ENCODE data around the gene LCN12.

LCN12 gene

GRCh38 chr9:136944519-136945332, 7.3 kb upstream of the LCN12 start, which contains the start of the genes C8G and FBXW5:
TSS of gene C8G (plus strand) at chr9:136945243. CDS start at chr9:136945321, 78 bp downstream.
TSS of gene FBXW5 (minus strand) at chr9:136944738. CDS start at chr9:136944083, 655 bp downstream.
- in situ Hi-C loops (cut with MboI; ENCODE audit: low sequenced_read_pairs): no loop called here

DNA sequence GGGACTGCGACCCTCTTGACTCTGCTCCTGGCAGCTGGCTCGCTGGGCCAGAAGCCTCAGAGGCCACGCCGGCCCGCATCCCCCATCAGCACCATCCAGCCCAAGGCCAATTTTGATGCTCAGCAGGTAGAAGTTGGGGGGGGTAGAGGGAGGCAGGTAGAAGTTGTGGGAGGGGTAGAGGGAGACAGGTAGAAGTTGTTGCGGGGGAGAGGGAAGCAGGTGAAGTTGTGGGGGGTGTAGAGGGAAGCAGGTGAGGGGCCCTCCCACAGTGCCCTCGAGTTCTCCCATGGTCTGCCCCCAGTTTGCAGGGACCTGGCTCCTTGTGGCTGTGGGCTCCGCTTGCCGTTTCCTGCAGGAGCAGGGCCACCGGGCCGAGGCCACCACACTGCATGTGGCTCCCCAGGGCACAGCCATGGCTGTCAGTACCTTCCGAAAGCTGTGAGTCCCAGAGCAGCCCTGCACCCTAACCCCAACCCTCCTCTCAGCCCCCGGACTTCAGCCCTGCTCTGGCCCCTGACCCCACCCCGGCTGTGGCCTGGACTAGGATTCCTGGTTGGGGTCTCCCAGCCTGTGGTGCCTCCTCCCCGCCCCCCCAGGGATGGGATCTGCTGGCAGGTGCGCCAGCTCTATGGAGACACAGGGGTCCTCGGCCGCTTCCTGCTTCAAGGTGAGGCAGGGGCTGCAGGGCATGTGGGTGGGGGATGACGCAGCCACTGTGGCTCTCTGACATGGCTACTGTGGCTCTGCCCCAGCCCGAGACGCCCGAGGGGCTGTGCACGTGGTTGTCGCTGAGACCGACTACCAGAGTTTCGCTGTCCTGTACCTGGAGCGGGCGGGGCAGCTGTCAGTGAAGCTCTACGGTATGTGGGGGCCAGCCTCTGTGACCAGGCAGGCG, 6.5 kb upstream of the LCN12 start:
- in situ Hi-C loops (cut with MboI; ENCODE audit: low sequenced_read_pairs): no loop called here

- in situ Hi-C loops (cut with MboI; ENCODE audit: low sequenced_read_pairs): no loop called here
Measured at GRCh38 chr9:136946228-136947027, 5.6 kb upstream of the LCN12 start.

GRCh38 chr9:136947028-136947891, 4.8 kb upstream of the LCN12 start:
- in situ Hi-C loops (cut with MboI; ENCODE audit: low sequenced_read_pairs): no loop called here

GRCh38 chr9:136947955-136948510, 4.0 kb upstream of the LCN12 start:
- in situ Hi-C loops (cut with MboI; ENCODE audit: low sequenced_read_pairs): no loop called here

DNA sequence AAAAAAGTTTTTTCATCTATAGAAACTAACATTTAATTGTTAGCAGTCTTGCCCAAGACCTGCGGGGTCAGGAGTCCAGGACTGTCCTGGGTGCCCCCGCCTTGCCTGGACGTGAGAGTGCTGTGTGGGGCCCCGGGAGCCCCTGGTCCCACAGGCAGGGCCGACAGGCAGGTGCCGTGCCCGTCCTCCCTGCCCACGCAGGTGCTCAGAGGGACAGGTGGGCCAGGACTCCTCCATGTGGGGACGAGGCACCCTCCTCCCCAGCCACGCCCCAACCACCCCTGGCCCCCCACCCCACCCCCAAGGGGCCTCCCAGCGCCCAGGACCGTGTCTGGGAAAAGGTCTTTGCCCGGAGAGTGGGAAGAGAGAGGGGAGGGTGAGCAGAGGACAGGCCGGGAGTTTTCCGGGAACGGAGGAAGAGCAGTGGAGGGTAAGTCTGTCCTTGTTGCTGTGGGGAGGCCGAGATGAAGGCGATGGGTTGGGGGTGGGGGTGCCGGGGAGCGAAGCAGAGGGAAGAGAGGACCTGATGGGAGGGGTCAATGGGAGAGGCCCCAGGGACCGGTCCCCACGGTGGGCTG, 2.7 kb upstream of the LCN12 start:
- in situ Hi-C loops (cut with MboI; ENCODE audit: low sequenced_read_pairs): no loop called here

DNA sequence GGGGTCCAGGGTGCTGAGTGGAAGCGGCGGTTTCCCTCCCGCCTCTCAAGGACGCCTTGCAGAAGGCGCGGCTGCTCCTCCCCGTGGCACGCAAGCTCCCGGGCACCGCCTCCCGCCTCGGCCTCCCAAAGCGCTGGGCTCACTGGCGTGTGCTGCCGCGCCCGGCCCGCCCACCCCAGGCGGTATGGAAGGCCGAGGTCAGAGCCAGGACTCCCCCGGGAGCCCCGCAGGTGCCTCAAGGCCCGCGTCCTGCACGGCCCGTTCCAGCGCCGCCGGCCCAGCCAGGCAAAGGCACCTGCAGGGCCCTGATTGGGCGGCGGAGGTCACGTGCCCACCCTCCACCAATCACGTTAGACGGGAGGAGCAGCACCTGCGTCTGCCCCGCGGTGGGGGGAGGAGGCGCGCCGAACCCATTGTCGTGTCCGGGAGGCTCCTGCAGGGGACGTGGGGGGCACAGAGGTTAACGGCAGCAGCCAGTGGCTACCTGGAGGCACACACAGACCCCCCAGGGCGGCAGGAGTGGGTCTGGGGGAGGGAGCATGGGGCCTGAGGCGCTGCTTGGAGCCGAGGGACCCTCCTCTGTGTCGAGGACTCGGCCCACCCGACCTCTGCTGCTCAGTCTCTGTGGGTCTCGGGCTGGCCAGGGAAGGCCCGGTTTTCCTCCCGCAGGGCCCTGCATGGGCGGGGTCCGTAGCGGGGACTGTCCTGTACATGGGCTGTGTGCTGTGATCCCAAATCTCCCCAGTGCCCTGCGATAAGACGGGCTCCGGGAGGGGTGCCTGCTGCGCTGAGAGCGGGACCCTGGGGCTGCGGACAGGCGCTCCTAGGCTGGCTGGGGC, 2.0 kb upstream of the LCN12 start:
- in situ Hi-C loops (cut with MboI; ENCODE audit: low sequenced_read_pairs): no loop called here

- in situ Hi-C loops (cut with MboI; ENCODE audit: low sequenced_read_pairs): no loop called here
Measured at GRCh38 chr9:136950656-136951276, 1.3 kb upstream of the LCN12 start.

DNA sequence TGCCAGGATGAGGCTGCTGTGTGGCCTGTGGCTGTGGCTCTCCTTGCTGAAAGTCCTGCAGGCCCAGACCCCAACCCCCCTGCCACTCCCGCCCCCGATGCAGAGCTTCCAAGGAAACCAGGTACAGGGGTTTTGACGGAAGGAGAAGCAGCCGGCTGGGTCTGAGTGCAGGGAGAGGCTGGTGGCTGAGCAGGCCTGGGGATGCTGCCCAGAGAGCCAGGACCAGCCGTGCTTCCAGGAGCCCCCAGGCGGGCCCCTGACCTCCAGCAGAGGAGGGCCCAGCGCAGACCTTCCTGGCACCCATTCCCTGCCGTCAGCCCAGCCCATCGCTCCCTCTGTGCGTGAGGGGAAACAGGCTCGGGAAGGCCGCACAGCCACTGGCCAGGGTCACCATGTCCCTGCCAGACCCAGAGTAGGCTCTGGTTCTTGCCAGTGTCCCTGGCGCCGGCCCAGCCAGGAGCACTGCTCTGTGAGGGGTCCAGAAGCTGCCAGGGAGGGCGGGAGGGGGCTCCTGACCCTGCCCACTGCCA, 313 bp downstream of the LCN12 start:
- in situ Hi-C loops (cut with MboI; ENCODE audit: low sequenced_read_pairs): no loop called here

- in situ Hi-C loops (cut with MboI; ENCODE audit: low sequenced_read_pairs): no loop called here
Measured at GRCh38 chr9:136952876-136953770, 1.1 kb downstream of the LCN12 start.

GRCh38 chr9:136953771-136954269, 1.7 kb downstream of the LCN12 start:
- in situ Hi-C loops (cut with MboI; ENCODE audit: low sequenced_read_pairs): no loop called here

GRCh38 chr9:136954270-136955083, 2.4 kb downstream of the LCN12 start:
- in situ Hi-C loops (cut with MboI; ENCODE audit: low sequenced_read_pairs): no loop called here

GRCh38 chr9:136955202-136955942, 3.3 kb downstream of the LCN12 start:
- in situ Hi-C loops (cut with MboI; ENCODE audit: low sequenced_read_pairs): no loop called here

- in situ Hi-C loops (cut with MboI; ENCODE audit: low sequenced_read_pairs): no loop called here
Measured at GRCh38 chr9:136955943-136956335, 3.9 kb downstream of the LCN12 start.

- in situ Hi-C loops (cut with MboI; ENCODE audit: low sequenced_read_pairs): no loop called here
Measured at GRCh38 chr9:136956604-136957003, 4.5 kb downstream of the LCN12 start.

Data from HL-60/S4 treated with retinoic acid at 250 ng/mL for 4 days and 3 days (cell line).